ENCODE results near the gene PLXNC1. TPM values are rescaled to one million over a fixed set of nuclear protein-coding genes. Genes with fewer than 3 reads are reported as not detected.

Gene PLXNC1
- total and polyA plus RNA-seq, 4 donors, result 0.71 to 12.0 (median 3.3) TPM

- no peaks in the 10 kb centered on the region for H3K36me3 ChIP-seq (ENCODE audit: control insufficient read depth in 4 of 4, insufficient read depth in 3 of 4, low read depth in 1 of 4, low read length in 3 of 4)
- TF ChIP-seq FOXA2 (IDR thresholded peaks at IDR 0.05) (no peak), EGR1 (IDR thresholded peaks at IDR 0.05; ENCODE audit: low read depth in 2 of 2) (no peak), YY1 (IDR thresholded peaks at IDR 0.05) (no peak), HNF4A (conservative IDR thresholded peaks at IDR 0.05) (no peak), HNF4G (IDR thresholded peaks at IDR 0.05) (no peak), NR2F2 (IDR thresholded peaks at IDR 0.05) (no peak), MAX (IDR thresholded peaks at IDR 0.05) (no peak), SP1 (IDR thresholded peaks at IDR 0.05) (no peak), RXRA (IDR thresholded peaks at IDR 0.05) (no peak), TAF1 (conservative IDR thresholded peaks at IDR 0.05) (no peak), FOXA1 (IDR thresholded peaks at IDR 0.05) (no peak)
- TF ChIP-seq, protein P1, sequence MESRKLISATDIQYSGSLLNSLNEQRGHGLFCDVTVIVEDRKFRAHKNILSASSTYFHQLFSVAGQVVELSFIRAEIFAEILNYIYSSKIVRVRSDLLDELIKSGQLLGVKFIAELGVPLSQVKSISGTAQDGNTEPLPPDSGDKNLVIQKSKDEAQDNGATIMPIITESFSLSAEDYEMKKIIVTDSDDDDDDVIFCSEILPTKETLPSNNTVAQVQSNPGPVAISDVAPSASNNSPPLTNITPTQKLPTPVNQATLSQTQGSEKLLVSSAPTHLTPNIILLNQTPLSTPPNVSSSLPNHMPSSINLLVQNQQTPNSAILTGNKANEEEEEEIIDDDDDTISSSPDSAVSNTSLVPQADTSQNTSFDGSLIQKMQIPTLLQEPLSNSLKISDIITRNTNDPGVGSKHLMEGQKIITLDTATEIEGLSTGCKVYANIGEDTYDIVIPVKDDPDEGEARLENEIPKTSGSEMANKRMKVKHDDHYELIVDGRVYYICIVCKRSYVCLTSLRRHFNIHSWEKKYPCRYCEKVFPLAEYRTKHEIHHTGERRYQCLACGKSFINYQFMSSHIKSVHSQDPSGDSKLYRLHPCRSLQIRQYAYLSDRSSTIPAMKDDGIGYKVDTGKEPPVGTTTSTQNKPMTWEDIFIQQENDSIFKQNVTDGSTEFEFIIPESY (IDR thresholded peaks at IDR 0.05), result no peak
- TF ChIP-seq, protein P2, sequence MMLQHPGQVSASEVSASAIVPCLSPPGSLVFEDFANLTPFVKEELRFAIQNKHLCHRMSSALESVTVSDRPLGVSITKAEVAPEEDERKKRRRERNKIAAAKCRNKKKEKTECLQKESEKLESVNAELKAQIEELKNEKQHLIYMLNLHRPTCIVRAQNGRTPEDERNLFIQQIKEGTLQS (IDR thresholded peaks at IDR 0.05), result no peak
- H3K27ac ChIP-seq (ENCODE audit: low read depth in 1 of 2, low read length in 2 of 2), result no peak overlapping the region
- no peak overlapping the region for H3K9ac ChIP-seq (ENCODE audit: low read depth in 1 of 2, low read length in 2 of 2)
- H3K27me3 ChIP-seq (ENCODE audit: control insufficient read depth in 4 of 4, insufficient read depth in 4 of 4, low read length in 3 of 4), result no peaks in the 10 kb centered on the region
- no peaks in the 10 kb centered on the region for H3K9me3 ChIP-seq (ENCODE audit: control insufficient read depth in 4 of 4, low read length in 3 of 4)
- no peak for DNase-seq (ENCODE audit: low spot score)
- H3K4me3 ChIP-seq (ENCODE audit: low read depth in 1 of 3, low read length in 3 of 3), result no peak overlapping the region
- 69% methylated on average over 3 of the region's 3 CpGs for WGBS
- peaks cover 0 to 7% (median 3%) of the 10 kb centered on the region in 4 donors for H3K4me1 ChIP-seq (ENCODE audit: control insufficient read depth in 4 of 4, insufficient read depth in 4 of 4, low read length in 3 of 4)
Observed at GRCh38 chr12:94255006-94255405, 106.6 kb downstream of the PLXNC1 start.

- H3K4me1 ChIP-seq (ENCODE audit: control insufficient read depth in 4 of 4, insufficient read depth in 4 of 4, low read length in 3 of 4), result peaks cover 0 to 7% (median 3%) of the 10 kb centered on the region in 4 donors
- no peaks in the 10 kb centered on the region for H3K27me3 ChIP-seq (ENCODE audit: control insufficient read depth in 4 of 4, insufficient read depth in 4 of 4, low read length in 3 of 4)
- DNase-seq (ENCODE audit: low spot score), result no peak
- TF ChIP-seq RAD21 (IDR thresholded peaks at IDR 0.05) (no peak), YY1 (IDR thresholded peaks at IDR 0.05) (no peak), RXRA (IDR thresholded peaks at IDR 0.05) (no peak), MAX (IDR thresholded peaks at IDR 0.05) (no peak), EGR1 (IDR thresholded peaks at IDR 0.05; ENCODE audit: low read depth in 2 of 2) (no peak), FOXA2 (IDR thresholded peaks at IDR 0.05) (no peak), NR2F2 (IDR thresholded peaks at IDR 0.05) (no peak), SP1 (IDR thresholded peaks at IDR 0.05) (no peak), TAF1 (conservative IDR thresholded peaks at IDR 0.05) (no peak), GABPA (IDR thresholded peaks at IDR 0.05 in 1 of 2, conservative IDR thresholded peaks at IDR 0.05 in 1 of 2) (no peak), FOXA1 (IDR thresholded peaks at IDR 0.05) (no peak), CTCF (IDR thresholded peaks at IDR 0.05; ENCODE audit: low read depth, low read length, missing input control) (no peak), HNF4A (conservative IDR thresholded peaks at IDR 0.05) (no peak), HNF4G (IDR thresholded peaks at IDR 0.05) (no peak), JUND (IDR thresholded peaks at IDR 0.05) (no peak)
- TF ChIP-seq, protein P1 (IDR thresholded peaks at IDR 0.05), result no peak
- TF ChIP-seq, protein P2 (IDR thresholded peaks at IDR 0.05), result no peak
- TF ChIP-seq, protein P3, sequence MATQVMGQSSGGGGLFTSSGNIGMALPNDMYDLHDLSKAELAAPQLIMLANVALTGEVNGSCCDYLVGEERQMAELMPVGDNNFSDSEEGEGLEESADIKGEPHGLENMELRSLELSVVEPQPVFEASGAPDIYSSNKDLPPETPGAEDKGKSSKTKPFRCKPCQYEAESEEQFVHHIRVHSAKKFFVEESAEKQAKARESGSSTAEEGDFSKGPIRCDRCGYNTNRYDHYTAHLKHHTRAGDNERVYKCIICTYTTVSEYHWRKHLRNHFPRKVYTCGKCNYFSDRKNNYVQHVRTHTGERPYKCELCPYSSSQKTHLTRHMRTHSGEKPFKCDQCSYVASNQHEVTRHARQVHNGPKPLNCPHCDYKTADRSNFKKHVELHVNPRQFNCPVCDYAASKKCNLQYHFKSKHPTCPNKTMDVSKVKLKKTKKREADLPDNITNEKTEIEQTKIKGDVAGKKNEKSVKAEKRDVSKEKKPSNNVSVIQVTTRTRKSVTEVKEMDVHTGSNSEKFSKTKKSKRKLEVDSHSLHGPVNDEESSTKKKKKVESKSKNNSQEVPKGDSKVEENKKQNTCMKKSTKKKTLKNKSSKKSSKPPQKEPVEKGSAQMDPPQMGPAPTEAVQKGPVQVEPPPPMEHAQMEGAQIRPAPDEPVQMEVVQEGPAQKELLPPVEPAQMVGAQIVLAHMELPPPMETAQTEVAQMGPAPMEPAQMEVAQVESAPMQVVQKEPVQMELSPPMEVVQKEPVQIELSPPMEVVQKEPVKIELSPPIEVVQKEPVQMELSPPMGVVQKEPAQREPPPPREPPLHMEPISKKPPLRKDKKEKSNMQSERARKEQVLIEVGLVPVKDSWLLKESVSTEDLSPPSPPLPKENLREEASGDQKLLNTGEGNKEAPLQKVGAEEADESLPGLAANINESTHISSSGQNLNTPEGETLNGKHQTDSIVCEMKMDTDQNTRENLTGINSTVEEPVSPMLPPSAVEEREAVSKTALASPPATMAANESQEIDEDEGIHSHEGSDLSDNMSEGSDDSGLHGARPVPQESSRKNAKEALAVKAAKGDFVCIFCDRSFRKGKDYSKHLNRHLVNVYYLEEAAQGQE (IDR thresholded peaks at IDR 0.05), result no peak
- H3K9ac ChIP-seq (ENCODE audit: low read depth in 1 of 2, low read length in 2 of 2), result no peak overlapping the region
- no peaks in the 10 kb centered on the region for H3K36me3 ChIP-seq (ENCODE audit: control insufficient read depth in 4 of 4, insufficient read depth in 3 of 4, low read depth in 1 of 4, low read length in 3 of 4)
- H3K27ac ChIP-seq (ENCODE audit: low read depth in 1 of 2, low read length in 2 of 2), result no peak overlapping the region
- no peaks in the 10 kb centered on the region for H3K9me3 ChIP-seq (ENCODE audit: control insufficient read depth in 4 of 4, low read length in 3 of 4)
- no peak overlapping the region for H3K4me3 ChIP-seq (ENCODE audit: low read depth in 1 of 3, low read length in 3 of 3)
Observed at GRCh38 chr12:94255428-94255827, 107.1 kb downstream of the PLXNC1 start.
